Fibroblast of lung (primary cell): ENCODE results near the gene MEPE. TPM values are rescaled to one million over a fixed set of nuclear protein-coding genes. Genes with fewer than 3 reads are reported as not detected.
"Not testable (repeated sequence)": the region's sequence is repeated elsewhere in the genome, so short reads cannot be mapped to it uniquely, and the experiment has no call there.

ENCODE experiments used
- DNase-seq, 2 donors: peaks; one replicate each; pipeline versions ENCODE4 v3.0.0 to v3.0.0-alpha.2; 2010; ENCODE audit warnings: low read depth in 2 of 2
- H2AFZ ChIP-seq: 2 replicates; pipeline ENCODE4 v1.5.1; 2012; ENCODE audit warnings: low read length, control low read depth, inconsistent platforms
- H3K27ac ChIP-seq: 2 replicates; pipeline ENCODE4 v1.5.1; 2011; ENCODE audit warnings: low read length, control low read depth; ENCODE audit not compliant: insufficient read depth
- H3K27me3 ChIP-seq: 2 replicates; pipeline ENCODE4 v1.5.1; 2011; ENCODE audit warnings: mild to moderate bottlenecking, low read length; ENCODE audit not compliant: control insufficient read depth, insufficient read depth
- H3K36me3 ChIP-seq: 2 replicates; pipeline ENCODE4 v1.5.1; 2011; ENCODE audit warnings: low read length; ENCODE audit not compliant: control insufficient read depth, insufficient read depth
- H3K4me1 ChIP-seq: 2 replicates; pipeline ENCODE4 v1.5.1; 2011; ENCODE audit warnings: low read length; ENCODE audit not compliant: control insufficient read depth, insufficient read depth; ENCODE audit errors: extremely low read depth
- H3K4me2 ChIP-seq: 2 replicates; pipeline ENCODE4 v1.5.1; 2011; ENCODE audit warnings: low read length, control low read depth; ENCODE audit not compliant: insufficient read depth; ENCODE audit errors: extremely low read depth
- H3K4me3 ChIP-seq, 4 experiments: fragments of 200-600 bp in 1 of 4; sonication (generic) in 1 of 4; replicated peaks in 1 of 4; 2 replicates each; pipeline ENCODE4 v1.5.1; 2011 to 2016; ENCODE audit warnings: low read length in 4 of 4, low read depth in 3 of 4, mild to moderate bottlenecking in 3 of 4, control low read depth in 2 of 4, inconsistent platforms in 1 of 4, mixed read lengths in 1 of 4; ENCODE audit not compliant: insufficient read depth in 1 of 4; ENCODE audit errors: control extremely low read depth in 1 of 4
- H3K79me2 ChIP-seq: 2 replicates; pipeline ENCODE4 v1.5.1; 2012; ENCODE audit warnings: mild to moderate bottlenecking, low read length, inconsistent platforms; ENCODE audit not compliant: control insufficient read depth, insufficient read depth
- H3K9ac ChIP-seq: 2 replicates; pipeline ENCODE4 v1.5.1; 2011; ENCODE audit warnings: mild to moderate bottlenecking, low read length, control low read depth; ENCODE audit not compliant: insufficient read depth
- H3K9me3 ChIP-seq: 2 replicates; pipeline ENCODE4 v1.5.1; 2012; ENCODE audit warnings: low read depth, low read length; ENCODE audit not compliant: control insufficient read depth, insufficient read depth
- H4K20me1 ChIP-seq: 2 replicates; pipeline ENCODE4 v1.5.1; 2011; ENCODE audit warnings: low read length; ENCODE audit not compliant: control insufficient read depth, insufficient read depth; ENCODE audit errors: extremely low read depth
- EZH2 ChIP-seq: IDR thresholded peaks from 2 replicates; pipeline ENCODE4 v1.5.1; 2012; ENCODE audit warnings: low read length, control low read depth, mild to moderate bottlenecking; ENCODE audit errors: missing control alignments
- polyA plus RNA-seq, 2 donors: library from polyadenylated mRNA; depleted of rRNA in 1 of 2; stranded (reverse) in 1 of 2; unstranded in 1 of 2; fragments of >200 nt; gene quantifications; 2 replicates each; pipeline ENCODE4 v1.2.1, GENCODE V29; 2011 to 2012; ENCODE audit warnings: missing spikeins in 1 of 2
- total RNA-seq: library from RNA; depleted of rRNA; stranded (reverse); fragments of >200 nt; gene quantifications from 2 replicates; pipeline ENCODE4 v1.2.1, GENCODE V29; 2014
- TF ChIP-seq, protein P1 (sequence below), 2 donors: IDR thresholded peaks in 1 of 2; conservative IDR thresholded peaks in 1 of 2; 1 replicate in 1 of 2; 2 replicates in 1 of 2; pipeline ENCODE4 v1.5.1; 2011 to 2012; ENCODE audit warnings: low read length in 2 of 2, control low read depth in 1 of 2, inconsistent platforms in 1 of 2, low read depth in 1 of 2, mild to moderate bottlenecking in 1 of 2

Gene MEPE
- total and polyA plus RNA-seq, 2 donors (not counting 1 experiment from before 2014, with no cell fraction given), result not detected

DNA sequence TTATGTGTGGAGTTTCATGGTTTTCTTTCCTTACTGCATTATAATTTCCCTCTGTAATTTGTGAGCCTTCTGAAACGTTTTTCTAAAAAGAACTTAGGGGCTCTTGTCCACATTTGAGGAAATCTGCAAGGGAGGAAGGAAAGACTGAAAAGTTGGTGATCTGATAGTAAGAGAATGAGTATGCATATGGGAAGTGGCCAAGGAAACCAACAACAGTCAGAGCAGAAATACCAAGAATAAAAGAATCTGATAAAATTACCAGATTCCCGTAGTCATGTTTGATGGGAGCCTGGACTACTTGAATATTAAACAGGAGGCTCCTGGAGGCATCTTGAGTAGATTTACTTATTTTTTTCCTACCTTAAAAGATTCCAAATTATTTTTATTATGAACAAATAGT lies 50.1 kb downstream of the MEPE start:
- TF ChIP-seq, protein P1, sequence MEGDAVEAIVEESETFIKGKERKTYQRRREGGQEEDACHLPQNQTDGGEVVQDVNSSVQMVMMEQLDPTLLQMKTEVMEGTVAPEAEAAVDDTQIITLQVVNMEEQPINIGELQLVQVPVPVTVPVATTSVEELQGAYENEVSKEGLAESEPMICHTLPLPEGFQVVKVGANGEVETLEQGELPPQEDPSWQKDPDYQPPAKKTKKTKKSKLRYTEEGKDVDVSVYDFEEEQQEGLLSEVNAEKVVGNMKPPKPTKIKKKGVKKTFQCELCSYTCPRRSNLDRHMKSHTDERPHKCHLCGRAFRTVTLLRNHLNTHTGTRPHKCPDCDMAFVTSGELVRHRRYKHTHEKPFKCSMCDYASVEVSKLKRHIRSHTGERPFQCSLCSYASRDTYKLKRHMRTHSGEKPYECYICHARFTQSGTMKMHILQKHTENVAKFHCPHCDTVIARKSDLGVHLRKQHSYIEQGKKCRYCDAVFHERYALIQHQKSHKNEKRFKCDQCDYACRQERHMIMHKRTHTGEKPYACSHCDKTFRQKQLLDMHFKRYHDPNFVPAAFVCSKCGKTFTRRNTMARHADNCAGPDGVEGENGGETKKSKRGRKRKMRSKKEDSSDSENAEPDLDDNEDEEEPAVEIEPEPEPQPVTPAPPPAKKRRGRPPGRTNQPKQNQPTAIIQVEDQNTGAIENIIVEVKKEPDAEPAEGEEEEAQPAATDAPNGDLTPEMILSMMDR (conservative IDR thresholded peaks at IDR 0.05 in 1 of 2, IDR thresholded peaks at IDR 0.05 in 1 of 2; ENCODE audit: low read depth in 1 of 2, low read length in 2 of 2), result no peak
- no peak for TF ChIP-seq EZH2
- DNase-seq, result peak in 1 of 2 donors; percentile 67
- no peak overlapping the region for H3K4me3 ChIP-seq

DNA sequence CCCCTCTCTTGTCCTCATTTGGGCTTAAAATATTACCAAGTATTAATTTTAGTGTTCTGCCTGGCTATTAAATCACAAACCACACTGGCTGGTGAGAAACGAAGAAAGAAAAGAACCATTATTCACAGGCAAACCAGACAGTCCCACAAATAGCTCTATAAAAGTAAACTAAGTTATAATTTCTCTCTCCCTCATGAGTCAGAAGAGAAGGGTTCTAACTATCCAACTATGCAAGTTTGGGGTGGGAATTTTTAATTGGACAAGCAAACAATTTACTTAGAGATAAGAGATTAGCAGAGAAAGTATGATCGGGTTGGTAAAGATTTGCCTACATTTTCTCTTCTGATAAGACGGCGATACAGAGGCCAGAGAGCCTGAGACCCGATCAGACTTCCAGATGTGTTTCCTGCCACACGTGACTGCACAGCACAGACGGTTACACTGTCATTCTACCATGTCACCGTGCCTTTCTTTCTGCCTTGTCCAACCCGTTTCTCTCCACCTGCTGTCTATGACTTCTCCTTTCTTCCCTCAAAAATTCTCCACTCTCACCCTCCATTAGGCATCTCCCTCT lies 52.3 kb downstream of the MEPE start:
- Histone ChIP-seq H3K4me2 (no peak overlapping the region), H3K9ac (no peak overlapping the region), H3K9me3 (no peaks in the 10 kb centered on the region), H3K4me1 (no peaks in the 10 kb centered on the region), H3K36me3 (no peaks in the 10 kb centered on the region), H3K27me3 (no peaks in the 10 kb centered on the region), H2AFZ (no peak overlapping the region), H4K20me1 (no peaks in the 10 kb centered on the region), H3K4me3 (no peak overlapping the region), H3K79me2 (no peaks in the 10 kb centered on the region), H3K27ac (no peak overlapping the region)
- DNase-seq, result peak in 1 of 2 donors; percentile 61
- TF ChIP-seq, protein P1 (conservative IDR thresholded peaks at IDR 0.05 in 1 of 2, IDR thresholded peaks at IDR 0.05 in 1 of 2; ENCODE audit: low read depth in 1 of 2, low read length in 2 of 2), result no peak
- TF ChIP-seq EZH2, result no peak

More for the DNA sequence above, 50.1 kb downstream of the MEPE start:
- Histone ChIP-seq H3K9me3 (no peaks in the 10 kb centered on the region), H3K36me3 (no peaks in the 10 kb centered on the region), H3K27me3 (no peaks in the 10 kb centered on the region), H4K20me1 (no peaks in the 10 kb centered on the region), H3K27ac (no peak overlapping the region), H3K79me2 (no peaks in the 10 kb centered on the region), H2AFZ (no peak overlapping the region), H3K9ac (no peak overlapping the region), H3K4me1 (no peaks in the 10 kb centered on the region), H3K4me2 (no peak overlapping the region)

DNA sequence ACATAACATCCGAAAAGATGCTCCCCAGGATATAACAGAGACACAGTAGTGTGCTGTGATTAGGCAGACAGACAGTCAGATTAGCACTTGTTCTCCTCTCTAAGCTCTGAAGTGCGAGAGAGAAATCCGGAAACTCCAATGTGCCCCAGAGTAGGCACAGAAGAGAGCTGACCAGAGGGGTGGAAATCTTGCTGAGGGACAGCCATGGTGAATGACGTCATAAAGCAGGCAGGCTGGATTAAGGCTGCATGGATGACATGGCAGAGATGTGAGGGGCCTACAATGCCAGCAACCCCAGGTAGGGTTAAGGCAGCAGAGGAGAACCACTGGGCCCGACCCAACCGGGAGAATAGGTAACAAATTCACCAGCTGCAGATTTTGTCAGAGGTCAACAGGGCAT lies 53.3 kb downstream of the MEPE start:
- Histone ChIP-seq H3K9me3 (no peaks in the 10 kb centered on the region), H3K27ac (no peak overlapping the region), H3K36me3 (no peaks in the 10 kb centered on the region), H2AFZ (no peak overlapping the region), H3K4me2 (no peak overlapping the region), H3K9ac (no peak overlapping the region), H3K4me3 (no peak overlapping the region), H3K4me1 (no peaks in the 10 kb centered on the region), H3K27me3 (no peaks in the 10 kb centered on the region), H4K20me1 (no peaks in the 10 kb centered on the region), H3K79me2 (no peaks in the 10 kb centered on the region)
- DNase-seq, result no peak
- TF ChIP-seq, protein P1 (conservative IDR thresholded peaks at IDR 0.05 in 1 of 2, IDR thresholded peaks at IDR 0.05 in 1 of 2; ENCODE audit: low read depth in 1 of 2, low read length in 2 of 2), result no peak
- TF ChIP-seq EZH2, result no peak

DNA sequence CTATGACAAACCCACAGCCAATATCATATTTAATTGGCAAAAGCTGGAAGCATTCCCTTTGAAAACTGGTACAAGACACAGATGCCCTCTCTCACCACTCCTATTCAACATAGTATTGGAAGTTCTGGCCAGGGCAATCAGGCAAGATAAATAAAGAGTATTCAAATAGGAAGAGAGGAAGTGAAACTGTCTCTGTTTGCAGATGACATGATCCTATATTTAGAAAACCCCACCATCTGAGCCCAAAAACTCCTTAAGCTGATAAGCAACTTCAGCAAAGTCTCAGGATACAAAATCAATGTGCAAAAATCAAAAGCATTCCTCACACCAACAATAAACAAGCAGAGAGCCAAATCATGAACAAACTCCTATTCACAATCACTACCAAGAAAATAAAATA lies 58.0 kb downstream of the MEPE start:
- not testable (repeated sequence) for H3K9ac ChIP-seq, H3K36me3 ChIP-seq, H2AFZ ChIP-seq, H4K20me1 ChIP-seq, H3K4me3 ChIP-seq, H3K79me2 ChIP-seq, H3K4me1 ChIP-seq, H3K4me2 ChIP-seq, H3K27ac ChIP-seq, H3K9me3 ChIP-seq, H3K27me3 ChIP-seq, DNase-seq
